Activated CD4-positive, alpha-beta T cell treated with anti-CD3 and anti-CD28 coated beads, Interleukin-2, Interleukin-4, amounts not matched to agents 100 ng/mL and 50 ng/mL, durations not matched to agents 16 hours and 8 hours (primary cell): ENCODE data around the gene OSBPL9.
A peak's percentile ranks its signal among the peaks of the same experiment; 100 is the strongest.
"Not testable (repeated sequence)": the region's sequence is repeated elsewhere in the genome, so short reads cannot be mapped to it uniquely, and the experiment has no call there.

Experiments
- DNase-seq: peaks from one replicate; pipeline ENCODE4 v3.0.0-alpha.2; 2020; ENCODE audit warnings: low spot score

Gene OSBPL9

DNA sequence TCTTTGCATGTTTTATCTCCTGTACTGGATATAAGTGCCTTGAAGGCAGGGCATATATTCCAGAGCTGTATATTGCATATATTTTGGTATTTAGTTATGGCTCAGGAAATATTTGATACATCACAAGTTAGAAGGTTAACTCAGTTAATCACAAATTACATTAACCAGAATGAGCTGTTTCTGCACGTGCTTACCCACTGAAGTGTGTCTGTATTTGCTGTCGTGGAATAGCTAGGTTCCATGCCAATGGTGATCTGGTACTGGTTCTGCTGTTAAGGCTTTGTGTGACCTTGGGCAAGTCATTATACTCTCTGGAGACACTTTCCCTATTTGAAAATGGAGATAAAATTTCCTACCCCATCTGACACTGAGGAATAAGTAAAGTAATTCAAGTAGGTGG, 50.7 kb downstream of the OSBPL9 start:
- no peak for DNase-seq

DNA sequence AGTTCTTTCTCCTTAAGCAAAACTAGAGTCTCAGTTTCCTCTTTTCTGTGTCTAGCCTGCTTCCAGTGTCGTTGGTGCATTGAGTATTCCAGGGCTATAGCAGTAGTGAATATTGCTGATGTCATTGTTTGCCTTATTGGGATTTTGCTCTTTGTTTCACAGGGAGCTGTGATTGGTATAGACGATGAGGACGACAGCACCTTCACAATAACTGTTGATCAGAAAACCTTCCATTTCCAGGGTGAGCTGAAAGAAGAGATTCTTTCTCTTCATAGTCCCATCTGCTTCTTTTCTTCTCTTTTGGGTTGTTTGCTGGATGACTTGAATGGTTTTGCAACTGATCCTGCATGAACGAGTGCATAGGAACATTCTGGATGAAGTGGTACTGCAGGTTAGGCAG, 52.4 kb downstream of the OSBPL9 start:
- no peak for DNase-seq

DNA sequence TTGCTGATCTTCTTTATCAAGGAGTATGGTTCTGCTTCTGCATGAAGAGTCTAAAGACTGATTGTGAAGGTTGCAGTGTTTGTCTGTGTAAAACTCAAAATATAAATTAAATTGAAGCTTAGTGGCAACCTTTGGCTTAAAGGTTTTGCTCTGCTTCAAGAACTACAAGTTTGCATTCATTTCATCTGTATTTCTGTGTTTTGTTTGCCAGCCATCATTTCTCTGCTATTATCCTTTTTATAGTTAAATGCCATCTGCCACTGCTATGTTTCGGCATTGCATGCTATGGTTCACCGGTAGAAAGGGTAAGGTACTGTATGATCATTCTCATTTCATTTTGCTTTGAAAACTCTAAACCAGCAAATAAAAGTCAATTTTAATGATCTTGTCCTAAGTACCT, 52.9 kb downstream of the OSBPL9 start:
- no peak for DNase-seq

DNA sequence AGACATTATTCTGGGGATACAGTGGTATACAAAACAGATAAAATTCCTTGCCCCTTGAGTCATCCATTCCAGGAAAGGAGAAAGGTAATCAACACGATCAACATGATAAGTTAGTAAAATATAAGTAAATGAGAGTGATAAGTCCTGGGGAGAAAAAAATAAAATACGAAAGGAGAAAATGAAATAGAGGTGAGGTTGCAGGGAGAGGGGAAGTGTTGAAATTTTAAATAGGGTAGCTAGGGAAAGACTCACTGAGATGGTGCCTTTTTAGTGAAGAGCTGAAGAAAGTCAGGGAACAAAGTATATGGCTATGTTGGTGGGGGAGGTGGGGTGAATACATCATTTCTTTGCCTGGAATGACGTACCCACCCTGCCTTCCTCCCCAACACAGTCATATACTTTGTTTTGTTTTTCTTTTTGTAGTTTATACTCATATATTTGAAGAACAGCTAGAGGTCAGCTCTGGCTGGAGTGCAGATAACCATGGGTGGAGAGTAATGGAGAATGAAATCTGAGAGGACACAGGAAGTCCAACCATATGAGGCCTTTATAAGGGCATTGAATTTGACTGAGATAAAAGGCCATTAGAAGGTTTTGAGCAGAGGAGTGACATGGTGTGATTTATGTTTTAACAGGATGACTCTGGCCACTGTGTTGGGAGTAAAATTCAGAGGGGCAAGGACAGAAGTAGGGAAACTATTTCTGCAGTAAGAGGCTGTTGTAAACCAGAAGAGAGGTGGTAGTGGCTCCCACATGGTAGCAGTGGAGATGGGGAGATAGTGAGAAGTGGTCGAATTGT, 54.8 kb downstream of the OSBPL9 start:
- DNase-seq = no peak

DNA sequence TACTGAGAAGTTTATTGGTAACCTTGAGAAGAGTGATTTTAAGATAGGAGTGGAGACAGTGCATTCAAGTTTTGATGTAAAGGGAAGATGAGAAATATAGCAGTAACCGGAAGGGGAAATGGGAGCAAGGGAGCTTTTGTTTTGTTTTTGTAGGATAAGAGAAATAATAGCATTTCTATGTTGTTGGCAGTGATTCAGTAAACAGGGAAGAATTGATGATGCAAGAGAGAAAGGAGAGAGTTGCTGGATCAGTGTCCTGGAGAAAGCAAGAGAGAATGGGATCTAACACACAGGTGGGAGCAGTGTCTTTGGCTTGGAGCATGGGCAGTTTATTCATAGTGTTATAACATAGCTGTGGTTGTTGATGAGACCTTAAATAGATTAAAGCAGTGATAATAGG, 56.4 kb downstream of the OSBPL9 start:
- DNase-seq = no peak

DNA sequence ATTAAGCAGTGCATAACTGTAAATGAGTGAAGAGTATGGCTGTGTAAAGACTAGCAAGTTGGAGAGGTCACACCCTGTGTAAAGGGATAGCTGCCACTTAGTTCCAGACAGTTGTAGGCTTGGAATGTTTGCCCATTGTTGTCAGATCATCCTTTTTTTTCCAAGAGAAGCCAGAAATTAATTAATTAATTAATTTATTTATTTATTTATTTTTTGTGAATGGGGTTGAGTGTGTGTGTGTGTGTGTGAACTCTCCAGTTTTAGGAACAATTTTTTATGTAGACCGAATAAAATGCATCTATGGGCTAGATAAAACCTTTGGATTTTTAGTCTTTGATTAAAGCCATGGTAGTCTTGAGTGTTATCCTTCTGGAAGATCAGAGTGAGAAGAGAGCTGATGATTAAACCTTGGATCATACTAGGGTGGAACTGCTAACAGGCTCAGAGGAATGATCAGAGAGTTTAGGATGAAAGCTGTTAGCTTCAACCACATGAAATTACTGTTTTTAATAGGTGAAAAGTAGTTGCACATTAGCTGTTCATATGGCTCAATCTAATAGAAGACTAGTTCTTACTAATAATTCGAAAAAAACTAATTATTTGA, 58.4 kb downstream of the OSBPL9 start:
- no peak for DNase-seq

DNA sequence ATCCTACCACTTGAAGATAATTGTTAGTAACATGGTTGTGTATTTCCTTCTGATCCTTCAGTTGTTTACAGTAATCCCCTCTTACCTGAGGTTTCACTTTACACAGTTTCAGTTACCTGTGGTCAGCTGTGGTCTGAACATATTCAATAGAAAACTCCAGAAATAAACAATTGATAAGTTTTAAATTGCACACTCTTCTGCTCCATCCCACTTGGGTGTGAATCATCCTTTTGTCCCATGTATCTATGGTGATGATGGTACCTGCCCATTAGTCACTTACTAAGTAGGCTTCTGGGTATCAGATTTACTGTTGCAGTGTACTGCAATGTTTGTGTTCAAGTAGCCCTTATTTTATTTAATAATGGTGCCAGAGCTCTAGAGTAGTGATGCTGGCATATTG, 62.5 kb downstream of the OSBPL9 start:
- DNase-seq = peak; percentile 50

DNA sequence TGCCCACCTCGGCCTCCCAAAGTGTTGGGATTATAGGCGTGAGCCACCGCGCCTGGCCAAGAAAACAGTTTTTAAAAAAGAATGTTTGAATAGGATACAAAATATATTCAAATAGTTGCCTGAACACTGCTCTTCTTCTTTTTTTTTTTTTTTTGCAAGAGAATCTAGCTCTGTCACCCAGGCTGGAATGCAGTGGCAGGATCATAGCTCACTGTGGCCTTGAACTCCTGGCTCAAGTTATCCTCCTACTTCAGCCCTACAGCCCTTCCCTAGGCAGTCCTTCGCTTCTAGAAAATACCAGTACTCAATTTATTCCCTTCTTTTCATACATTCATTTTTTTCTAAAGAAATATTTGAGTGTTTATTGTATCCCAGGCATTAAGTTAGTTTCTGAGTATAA, 67.9 kb downstream of the OSBPL9 start:
- no peak for DNase-seq

DNA sequence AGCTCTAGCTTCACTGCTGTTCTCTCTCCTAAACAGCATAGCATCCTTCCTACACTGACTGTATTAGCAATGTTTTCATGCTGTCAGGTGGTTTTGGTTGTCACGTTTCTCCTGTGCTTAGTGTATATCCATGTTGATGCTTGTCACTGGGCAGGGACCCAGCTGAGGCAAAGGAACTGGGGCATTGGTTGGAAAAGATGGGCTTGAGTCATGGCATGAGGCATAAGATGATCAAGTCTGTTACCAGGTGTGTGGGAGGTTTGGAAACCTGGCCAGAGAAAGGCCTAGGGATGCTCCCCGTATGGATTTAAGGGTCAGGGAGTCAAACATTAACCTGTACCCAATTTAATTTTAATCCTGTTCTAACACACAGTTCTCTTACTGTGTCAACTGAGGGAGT, 69.6 kb downstream of the OSBPL9 start:
- no peak for DNase-seq

DNA sequence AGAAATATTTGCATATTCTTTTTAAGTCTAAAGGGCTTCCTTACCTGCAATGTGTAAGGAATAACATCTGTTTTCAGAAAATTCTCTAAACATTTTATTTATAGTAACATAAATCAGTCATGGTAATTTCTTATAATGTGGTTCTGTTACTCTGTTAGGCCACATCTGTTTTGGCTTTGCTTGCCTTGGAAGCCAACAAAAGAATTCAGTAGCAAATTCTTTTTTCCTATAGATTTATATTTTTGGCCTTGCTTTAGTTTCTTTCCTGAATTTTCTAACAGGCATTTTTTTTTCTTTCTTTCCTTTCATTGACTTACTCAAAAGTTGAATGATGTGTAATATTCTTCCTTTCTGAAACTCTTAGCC, 72.2 kb downstream of the OSBPL9 start:
- DNase-seq = no peak

DNA sequence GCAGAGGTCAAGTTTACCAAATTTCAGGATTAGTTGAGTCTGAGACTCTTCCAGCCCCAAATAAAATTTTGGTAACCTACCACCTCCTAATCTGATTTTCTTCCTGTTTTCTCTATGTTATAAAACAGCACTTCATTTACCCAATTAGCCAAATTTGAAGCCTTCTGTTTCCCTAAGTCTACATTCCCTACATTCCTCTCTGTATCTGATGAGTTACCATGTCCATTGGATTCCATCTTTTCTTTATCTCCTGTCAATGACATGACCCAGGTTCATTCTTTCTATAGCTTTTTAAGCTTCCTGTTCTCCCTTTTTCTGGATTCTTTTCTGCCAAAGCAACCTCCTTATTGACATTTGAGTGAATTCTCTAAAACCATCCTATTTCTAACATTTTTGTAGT, 72.8 kb downstream of the OSBPL9 start:
- DNase-seq = no peak

DNA sequence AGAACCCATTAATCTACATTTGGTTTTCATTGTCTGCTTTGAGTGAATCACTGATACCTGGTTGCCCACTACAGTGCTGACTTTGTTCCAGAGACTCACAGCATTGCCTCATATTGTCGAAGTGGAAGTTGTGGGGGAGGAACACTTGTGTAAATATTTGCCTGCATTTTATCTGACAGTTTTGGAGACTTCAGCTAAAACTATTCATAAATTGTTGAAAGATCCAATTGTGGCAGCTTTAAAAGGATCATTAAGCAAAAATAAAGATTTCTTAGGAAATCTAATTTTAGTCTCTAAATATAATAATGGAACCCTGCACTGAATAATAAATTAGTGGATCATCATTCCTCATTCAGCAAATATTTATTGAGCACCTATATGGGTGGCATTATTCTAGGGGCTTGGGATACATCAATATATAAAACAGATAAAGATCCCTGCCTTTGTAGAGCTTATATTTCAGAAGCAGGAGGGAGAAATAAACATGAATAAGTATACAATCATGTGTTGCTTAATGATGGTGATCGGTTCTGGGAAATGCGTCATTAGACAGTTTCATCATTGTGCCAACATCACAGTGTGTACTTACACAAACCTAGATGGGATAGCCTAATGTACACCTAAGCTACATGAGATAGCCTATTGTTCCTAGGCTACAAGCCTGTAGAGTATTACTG, 73.5 kb downstream of the OSBPL9 start:
- DNase-seq = no peak

DNA sequence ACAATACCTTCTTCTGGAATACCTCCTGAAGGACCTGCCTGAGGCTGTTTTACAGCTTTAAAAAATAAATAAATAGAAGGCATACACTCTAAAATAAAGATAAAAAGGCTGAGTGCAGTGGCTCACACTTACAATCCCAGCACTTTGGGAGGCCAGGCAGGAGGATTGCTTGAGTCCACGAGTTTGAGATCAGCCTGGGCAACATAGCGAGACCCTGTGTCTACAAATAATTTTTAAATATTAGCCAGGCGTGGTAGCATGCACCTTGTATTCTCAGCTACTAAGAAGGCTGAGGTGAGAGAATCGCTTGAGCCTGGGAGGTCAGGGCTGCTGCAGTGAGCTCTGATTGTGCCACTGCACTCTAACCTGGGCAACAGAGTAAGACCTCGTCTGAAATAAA, 75.0 kb downstream of the OSBPL9 start:
- no peak for DNase-seq

DNA sequence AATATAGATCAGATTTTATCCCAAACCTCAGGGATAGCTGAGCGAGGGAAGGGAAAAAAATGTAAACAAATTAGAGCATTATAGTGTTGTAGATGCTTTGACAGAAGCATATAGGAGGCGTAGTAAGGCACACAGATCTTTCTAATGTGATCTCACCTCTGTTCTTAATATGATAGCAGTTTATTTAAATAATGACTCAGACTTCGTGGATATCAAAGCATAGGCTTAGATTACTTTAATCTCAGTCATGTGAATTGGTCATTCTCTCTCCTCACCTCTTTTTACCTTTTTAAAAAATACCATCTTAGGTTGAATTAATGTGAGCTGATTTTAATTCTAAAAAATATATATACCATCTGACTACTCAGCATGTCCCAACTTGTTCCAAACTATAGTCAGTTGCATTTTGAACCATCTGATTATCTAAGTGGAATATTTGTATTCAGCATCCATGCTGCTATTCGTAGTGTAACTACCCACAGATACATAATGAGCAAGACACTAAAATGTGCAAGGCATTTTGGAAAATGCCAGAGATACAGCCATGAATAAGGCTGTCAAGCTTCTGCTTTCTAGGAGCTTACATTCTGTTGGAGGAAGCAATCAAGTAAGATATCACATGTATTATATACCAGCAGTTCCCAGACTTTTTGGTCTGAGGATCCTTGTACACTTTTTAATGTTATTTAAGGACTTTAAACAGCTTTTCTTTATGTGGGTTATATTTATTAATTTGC, 76.7 kb downstream of the OSBPL9 start:
- DNase-seq = no peak

DNA sequence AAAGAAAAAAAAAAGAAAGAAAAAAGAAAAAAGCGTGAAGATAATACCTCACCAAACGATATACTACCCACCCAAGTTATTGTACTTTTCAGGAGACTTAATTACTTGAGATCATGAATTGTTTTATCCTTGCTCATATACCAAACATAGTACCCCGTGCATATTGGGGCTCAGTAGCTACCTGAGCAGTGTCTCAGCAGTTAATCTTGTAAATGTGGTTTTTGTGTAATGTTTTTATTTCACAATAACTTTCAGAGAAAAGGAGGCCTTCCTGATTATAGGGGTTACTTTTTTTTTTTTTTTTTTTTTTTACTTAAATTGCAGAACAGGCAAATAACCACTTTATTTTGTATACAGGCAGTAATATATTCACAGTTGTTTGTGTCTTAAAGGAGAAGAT, 80.3 kb downstream of the OSBPL9 start:
- DNase-seq = no peak

DNA sequence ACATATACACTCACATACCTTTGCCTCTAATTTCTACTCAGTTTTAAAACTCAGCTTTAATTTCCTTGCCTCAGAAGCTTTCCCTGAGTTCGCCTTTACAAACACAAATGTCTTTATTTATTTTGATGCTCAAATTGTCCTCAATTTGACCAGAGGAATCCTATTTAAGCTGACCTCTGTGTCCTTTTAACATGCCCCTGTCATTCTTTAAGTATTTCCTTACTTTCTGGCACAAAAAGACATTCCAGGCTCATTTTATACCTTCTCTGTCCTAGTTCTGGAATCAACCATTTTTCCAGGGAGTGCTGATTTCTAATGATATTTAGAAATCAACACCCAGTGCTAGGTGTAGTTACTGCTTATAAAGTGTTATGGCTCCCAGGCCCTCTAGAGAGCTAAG, 82.5 kb downstream of the OSBPL9 start:
- no peak for DNase-seq

DNA sequence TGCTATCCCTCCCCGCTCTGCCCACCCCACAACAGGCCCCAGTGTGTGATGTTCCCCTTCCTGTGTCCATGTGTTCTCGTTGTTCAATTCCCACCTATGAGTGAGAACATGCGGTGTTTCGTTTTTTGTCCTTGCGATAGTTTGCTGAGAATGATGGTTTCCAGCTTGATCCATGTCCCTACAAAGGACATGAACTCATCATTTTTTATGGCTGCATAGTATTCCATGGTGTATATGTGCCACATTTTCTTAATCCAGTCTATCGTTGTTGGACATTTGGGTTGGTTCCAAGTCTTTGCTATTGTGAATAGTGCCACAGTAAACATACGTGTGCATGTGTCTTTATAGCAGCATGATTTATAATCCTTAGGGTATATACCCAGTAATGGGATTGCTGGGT, 84.9 kb downstream of the OSBPL9 start:
- DNase-seq = not testable (repeated sequence)

DNA sequence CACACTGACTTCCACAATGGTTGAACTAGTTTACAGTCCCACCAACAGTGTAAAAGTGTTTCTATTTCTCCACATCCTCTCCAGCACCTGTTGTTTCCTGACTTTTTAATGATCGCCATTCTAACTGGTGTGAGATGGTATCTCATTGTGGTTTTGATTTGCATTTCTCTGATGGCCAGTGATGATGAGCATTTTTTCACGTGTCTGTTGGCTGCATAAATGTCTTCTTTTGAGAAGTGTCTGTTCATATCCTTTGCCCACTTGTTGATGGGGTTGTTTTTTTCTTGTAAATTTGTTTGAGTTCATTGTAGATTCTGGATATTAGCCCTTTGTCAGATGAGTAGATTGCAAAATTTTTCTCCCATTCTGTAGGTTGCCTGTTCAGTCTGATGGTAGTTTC, 85.3 kb downstream of the OSBPL9 start:
- not testable (repeated sequence) for DNase-seq

DNA sequence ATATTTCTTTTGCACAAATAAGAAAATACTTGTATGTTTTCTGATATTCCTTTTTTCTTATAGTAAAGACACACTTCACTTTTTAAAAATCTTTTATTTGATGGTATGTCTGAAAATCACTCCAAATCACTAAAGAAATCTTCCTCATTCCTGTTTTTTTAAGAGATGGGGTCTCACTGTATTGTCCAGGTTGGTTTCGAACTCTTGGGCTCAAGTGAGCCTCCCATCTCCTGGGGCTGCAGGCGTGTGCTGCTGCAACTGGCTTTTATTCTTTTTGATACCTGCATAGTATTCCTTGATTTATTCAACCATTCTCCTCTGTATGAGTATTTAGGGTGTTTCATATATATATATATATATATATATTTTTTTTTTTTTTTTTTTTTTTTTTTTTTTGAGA, 88.1 kb downstream of the OSBPL9 start:
- no peak for DNase-seq

DNA sequence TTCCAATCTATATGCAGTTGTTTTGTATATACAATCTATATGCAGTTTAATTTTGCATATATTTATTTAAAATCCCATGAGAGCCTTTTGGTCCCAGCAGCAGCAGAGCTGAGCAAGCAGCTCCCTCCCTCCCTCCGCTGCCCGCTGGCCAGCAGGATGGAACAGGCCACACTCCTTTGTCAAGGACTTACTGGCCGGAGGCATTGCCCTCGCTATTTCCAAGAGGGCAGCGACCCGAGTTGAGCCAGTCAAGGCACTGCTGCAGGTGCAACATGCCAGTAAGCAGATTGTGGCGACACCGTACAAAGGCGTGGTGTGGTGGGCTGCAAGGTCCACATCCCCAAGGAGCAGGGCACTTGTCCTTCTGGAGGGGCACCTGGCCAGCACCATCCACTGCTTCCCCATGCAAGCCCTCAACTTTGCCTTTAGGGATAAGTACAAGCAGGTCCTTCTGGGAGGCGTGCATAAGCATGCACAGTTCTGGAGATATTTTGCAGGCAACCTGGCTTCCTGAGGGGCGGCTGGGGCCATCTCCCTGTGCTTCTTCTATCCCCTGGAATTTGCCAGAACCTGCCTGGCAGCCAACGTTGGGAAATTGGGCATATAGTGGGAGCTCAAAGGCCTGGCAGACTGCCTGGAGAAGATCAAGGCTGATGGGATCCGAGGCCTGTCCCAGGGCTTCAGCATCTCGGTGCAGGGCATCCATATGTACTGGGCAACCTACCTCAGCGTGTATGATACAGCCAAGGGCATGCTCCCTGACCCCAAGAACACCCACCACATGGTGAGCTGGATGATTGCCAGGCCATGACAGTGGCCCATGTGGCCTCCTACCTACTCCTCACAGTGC, 92.2 kb downstream of the OSBPL9 start:
- no peak for DNase-seq

DNA sequence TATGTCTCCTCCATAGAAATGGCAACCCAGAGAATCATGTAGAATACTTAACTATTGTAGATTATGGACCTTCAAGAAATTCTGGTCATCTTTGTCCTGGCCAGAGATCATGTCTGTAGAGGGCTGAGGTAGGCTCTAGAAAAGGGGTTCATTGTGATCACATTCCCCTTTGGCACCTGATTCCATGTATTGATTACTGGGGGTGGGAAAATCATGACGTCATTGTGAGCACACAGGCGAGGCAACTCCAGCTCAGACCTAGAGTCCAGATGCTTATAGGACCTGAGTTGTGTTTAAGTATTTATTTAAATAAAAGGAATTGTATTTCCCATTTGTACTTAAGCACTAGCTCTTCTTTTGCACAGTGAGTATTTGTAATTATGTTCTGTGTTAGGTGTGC, 93.1 kb downstream of the OSBPL9 start:
- no peak for DNase-seq

DNA sequence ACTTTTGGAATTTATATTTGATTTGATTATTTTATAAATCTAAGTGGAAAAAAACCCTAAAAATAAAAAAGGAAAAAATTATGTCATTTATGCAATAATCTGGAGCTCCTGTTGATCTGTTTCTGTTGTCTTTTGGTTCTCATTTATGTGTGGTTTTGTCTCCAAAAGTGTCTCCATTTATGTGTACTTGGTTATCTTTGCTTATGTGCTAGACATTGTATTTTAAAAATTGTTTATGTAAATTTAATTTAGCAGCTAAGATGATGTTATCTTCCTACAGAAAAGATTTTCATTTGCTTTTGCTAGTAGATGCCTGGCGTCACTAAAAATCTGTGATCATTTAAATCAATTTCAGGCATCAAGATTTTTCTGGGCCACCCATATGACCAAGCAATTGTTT, 95.7 kb downstream of the OSBPL9 start:
- DNase-seq = no peak
